Measurements from ENCODE around the gene TMEM139.

Gene TMEM139

GRCh38 chr7:143284591-143285469 is at the start of gene TMEM139:
TSS of gene TMEM139 (plus strand) at chr7:143284958. CDS start at chr7:143285958, 1,000 bp downstream.
- in situ Hi-C loops (cut with MboI; ENCODE audit: low sequenced_read_pairs) = no loop called here

DNA sequence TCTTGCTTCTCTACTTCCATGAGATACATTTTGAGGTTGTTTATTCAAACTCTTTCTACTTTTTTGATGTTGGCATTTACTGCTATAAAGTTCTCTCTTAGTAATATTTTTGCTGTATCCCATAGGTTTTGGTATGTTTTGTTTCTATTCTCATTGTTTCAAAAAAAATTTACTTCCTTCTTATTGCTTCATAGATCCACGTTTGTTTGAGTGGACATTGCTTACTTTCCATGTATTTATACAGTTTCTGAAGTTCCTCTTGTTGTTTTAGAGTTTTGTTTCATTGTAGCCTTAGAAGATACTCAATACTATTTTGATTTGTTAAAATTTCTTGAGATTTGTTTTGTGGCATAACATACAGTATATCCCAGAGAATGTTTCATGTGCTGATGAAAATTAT is 49.2 kb upstream of the TMEM139 start:
- in situ Hi-C loops (cut with MboI; ENCODE audit: low sequenced_read_pairs) = no loop called here

GRCh38 chr7:143236408-143236990 is 48.3 kb upstream of the TMEM139 start:
- in situ Hi-C loops (cut with MboI; ENCODE audit: low sequenced_read_pairs) = no loop called here

DNA sequence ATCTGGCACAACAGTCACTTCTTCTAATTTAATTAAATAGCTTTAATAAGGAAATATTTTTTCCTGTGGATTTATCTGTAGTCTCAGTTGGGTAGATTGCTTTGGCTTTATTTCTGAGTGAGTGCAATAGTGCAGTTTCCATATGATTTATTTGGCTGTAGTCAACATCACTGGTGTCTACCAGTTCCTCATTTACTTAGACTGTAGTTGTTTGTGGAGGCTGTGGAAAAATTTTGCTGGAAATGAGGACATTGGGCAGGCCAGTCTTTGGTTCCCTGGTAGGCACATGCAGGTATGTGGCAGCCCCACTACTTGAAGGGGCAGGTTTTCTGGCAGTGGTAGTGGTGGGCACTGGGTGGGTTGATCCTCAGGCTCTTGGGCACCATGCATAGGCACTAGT is 47.4 kb upstream of the TMEM139 start:
- in situ Hi-C loops (cut with MboI; ENCODE audit: low sequenced_read_pairs) = no loop called here

DNA sequence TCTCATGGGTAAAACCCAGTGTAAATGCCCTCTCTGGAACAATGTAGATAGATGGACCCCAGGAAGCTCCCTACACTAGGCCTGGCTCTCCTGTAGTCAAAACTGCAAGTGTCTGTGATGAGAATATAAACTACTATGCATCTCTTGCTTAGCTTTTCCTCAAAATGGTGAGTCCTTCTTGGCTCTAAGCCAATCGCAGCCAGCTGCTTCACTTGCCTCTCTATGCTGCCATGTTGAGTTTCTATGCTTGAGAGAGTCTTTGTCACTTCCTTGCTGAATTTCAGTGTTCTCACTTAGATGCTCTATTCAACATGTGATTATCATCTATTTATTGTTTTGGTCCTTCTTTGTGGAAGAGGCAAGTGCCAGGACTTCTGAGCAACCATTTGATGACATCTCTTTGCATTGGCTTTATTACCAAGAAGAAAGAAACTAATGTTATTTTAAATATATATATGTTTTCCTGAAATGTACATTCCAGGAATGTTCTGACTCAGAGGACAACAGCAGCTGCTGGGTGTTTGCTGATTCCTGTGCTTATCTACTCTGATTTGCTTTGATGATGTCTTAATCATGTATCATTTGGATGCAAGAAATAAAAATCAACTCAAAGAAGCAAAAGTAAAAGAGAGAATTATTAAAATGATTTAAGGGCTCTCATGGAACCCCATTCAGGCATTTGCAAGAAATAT is 46.3 kb upstream of the TMEM139 start:
- in situ Hi-C loops (cut with MboI; ENCODE audit: low sequenced_read_pairs) = no loop called here

DNA sequence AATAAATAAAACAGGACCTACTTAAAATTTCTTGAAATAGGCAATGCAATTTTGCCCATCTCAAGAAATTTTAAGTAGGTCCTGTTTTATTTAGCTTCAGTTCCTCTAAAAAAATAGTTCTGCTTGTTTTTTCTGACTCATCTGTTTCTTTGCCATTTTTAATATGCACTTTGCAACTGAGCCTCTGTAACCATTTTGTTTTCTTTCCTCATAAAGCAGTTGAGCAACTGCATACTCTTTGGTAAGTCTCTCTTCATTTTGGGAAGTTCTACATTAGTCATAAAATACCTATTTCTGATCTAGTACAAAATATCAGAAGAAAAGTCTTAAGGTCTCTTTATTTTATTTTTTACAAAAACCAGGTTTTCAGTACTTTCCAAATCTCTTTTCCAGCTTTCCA is 44.9 kb upstream of the TMEM139 start:
- in situ Hi-C loops (cut with MboI; ENCODE audit: low sequenced_read_pairs) = no loop called here

GRCh38 chr7:143240291-143241168 is 44.2 kb upstream of the TMEM139 start:
- in situ Hi-C loops (cut with MboI; ENCODE audit: low sequenced_read_pairs) = no loop called here

GRCh38 chr7:143242306-143242705 is 42.5 kb upstream of the TMEM139 start:
- in situ Hi-C loops (cut with MboI; ENCODE audit: low sequenced_read_pairs) = no loop called here

GRCh38 chr7:143243111-143243510 is 41.6 kb upstream of the TMEM139 start:
- in situ Hi-C loops (cut with MboI; ENCODE audit: low sequenced_read_pairs) = no loop called here

GRCh38 chr7:143243614-143244013 is 41.1 kb upstream of the TMEM139 start:
- in situ Hi-C loops (cut with MboI; ENCODE audit: low sequenced_read_pairs) = no loop called here

- in situ Hi-C loops (cut with MboI; ENCODE audit: low sequenced_read_pairs) = no loop called here
These were observed 40.4 kb upstream of the TMEM139 start for GRCh38 chr7:143244321-143244720.

GRCh38 chr7:143245123-143245522 is 39.6 kb upstream of the TMEM139 start:
- in situ Hi-C loops (cut with MboI; ENCODE audit: low sequenced_read_pairs) = no loop called here

DNA sequence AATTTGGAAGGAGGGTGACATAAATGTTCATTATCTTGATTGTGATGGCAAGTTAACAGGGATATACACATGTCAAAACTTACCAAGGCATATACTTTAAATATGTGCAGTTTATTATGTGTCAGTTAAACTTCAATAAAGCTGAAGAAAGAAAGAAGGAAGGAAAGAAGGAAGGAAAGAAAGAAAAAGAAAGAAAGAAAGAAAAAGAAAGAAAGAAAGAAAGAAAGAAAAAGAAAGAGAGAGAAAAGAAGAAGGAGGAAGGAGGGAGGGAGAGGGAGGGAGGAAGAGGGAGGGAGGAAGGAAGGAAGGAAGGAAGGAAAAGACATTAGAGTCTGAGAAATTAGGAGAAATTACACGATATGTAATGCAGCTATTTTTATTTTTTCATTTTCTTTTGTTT is 37.4 kb upstream of the TMEM139 start:
- in situ Hi-C loops (cut with MboI; ENCODE audit: low sequenced_read_pairs) = no loop called here

GRCh38 chr7:143248761-143249354 is 35.9 kb upstream of the TMEM139 start:
- in situ Hi-C loops (cut with MboI; ENCODE audit: low sequenced_read_pairs) = no loop called here

GRCh38 chr7:143250199-143250598 is 34.6 kb upstream of the TMEM139 start:
- in situ Hi-C loops (cut with MboI; ENCODE audit: low sequenced_read_pairs) = no loop called here

GRCh38 chr7:143250822-143251221 is 33.9 kb upstream of the TMEM139 start:
- in situ Hi-C loops (cut with MboI; ENCODE audit: low sequenced_read_pairs) = no loop called here

DNA sequence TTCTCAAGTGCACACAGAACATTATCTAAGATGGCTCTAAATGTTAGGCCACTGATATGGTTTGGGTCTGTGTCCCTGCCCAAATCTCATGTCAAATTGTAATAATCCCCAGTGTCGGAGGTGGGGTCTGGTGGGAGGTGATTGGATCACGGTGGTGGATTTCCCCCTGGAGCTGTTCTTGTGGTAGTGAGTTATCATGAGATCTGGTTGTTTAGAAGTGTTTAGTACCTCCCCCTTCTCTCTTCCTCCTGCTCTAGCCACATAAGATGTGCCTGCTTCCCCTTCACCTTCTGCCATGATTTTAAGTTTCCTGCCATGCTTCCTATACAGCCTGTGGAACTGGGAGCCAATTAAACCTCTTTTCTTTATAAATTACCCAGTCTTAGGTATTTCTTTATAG is 32.8 kb upstream of the TMEM139 start:
- in situ Hi-C loops (cut with MboI; ENCODE audit: low sequenced_read_pairs) = no loop called here

- in situ Hi-C loops (cut with MboI; ENCODE audit: low sequenced_read_pairs) = no loop called here
These were observed 29.2 kb upstream of the TMEM139 start for GRCh38 chr7:143255564-143255963.

DNA sequence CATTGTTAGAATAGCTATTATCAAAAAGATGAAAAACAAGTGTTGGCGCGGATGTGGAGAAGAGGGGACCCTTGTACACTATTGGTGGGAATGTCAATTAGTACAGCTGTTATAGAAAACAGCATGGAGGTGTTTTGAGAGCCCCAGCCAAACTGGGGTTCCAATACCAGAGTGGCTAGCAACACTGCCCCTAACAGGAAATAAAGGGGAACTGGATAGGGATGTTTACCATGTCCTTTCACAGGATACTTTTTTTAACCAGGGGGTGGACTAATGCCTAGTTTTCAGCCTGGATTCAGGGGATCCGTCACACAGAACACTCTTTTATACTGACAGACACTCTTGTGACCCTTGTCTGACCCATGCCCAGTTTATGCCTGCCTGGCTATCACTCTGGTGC is 28.4 kb upstream of the TMEM139 start:
- in situ Hi-C loops (cut with MboI; ENCODE audit: low sequenced_read_pairs) = no loop called here

- in situ Hi-C loops (cut with MboI; ENCODE audit: low sequenced_read_pairs) = no loop called here
These were observed 27.8 kb upstream of the TMEM139 start for GRCh38 chr7:143256932-143257331.

All from HL-60/S4 treated with retinoic acid at 250 ng/mL for 4 days and 3 days (cell line).